ENCODE data around the gene RAB13. TPM values are rescaled to one million over a fixed set of nuclear protein-coding genes. Genes with fewer than 3 reads are reported as not detected.

RAB13 gene
- total RNA-seq, 1 experiment from 2014 or later: 42.3 TPM

- DNase-seq (no peak), ATAC-seq (no peak)
- intact Hi-C loops (cut with micrococcal nuclease): no loop called here
- H3K4me3 ChIP-seq (ENCODE audit: low read length): peak overlapping the region; percentile 94
- H2AFZ ChIP-seq (ENCODE audit: low read length): no peak overlapping the region
- H3K9me2 ChIP-seq (replicated peaks; ENCODE audit: low read length): no peaks in the 10 kb centered on the region
- H3K27me3 ChIP-seq (ENCODE audit: low read length): no peaks in the 10 kb centered on the region
- H3K79me2 ChIP-seq (ENCODE audit: low read length): peaks cover 24% of the 10 kb centered on the region
- TF ChIP-seq, protein P1, sequence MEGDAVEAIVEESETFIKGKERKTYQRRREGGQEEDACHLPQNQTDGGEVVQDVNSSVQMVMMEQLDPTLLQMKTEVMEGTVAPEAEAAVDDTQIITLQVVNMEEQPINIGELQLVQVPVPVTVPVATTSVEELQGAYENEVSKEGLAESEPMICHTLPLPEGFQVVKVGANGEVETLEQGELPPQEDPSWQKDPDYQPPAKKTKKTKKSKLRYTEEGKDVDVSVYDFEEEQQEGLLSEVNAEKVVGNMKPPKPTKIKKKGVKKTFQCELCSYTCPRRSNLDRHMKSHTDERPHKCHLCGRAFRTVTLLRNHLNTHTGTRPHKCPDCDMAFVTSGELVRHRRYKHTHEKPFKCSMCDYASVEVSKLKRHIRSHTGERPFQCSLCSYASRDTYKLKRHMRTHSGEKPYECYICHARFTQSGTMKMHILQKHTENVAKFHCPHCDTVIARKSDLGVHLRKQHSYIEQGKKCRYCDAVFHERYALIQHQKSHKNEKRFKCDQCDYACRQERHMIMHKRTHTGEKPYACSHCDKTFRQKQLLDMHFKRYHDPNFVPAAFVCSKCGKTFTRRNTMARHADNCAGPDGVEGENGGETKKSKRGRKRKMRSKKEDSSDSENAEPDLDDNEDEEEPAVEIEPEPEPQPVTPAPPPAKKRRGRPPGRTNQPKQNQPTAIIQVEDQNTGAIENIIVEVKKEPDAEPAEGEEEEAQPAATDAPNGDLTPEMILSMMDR (conservative IDR thresholded peaks at IDR 0.05; ENCODE audit: low read depth, low read length): no peak
- no peak for TF ChIP-seq EZH2phosphoT487 (IDR thresholded peaks at IDR 0.05; ENCODE audit: borderline replicate concordance, low read length)
- no peak for TF ChIP-seq EZH2 (IDR thresholded peaks at IDR 0.05; ENCODE audit: low read length, unreplicated experiment)
- H3K36me3 ChIP-seq (ENCODE audit: low read depth, low read length): peaks cover 27% of the 10 kb centered on the region
- ChIA-PET CTCF (no interaction called here), POLR2A (ENCODE audit: unreplicated experiment) (interaction anchor here (0.5 to 0.6 kb wide), 2 partner anchors 206 to 332 kb away, joined by 3 to 6 read pairs; no protein-coding TSS in a partner anchor)
- H3K4me2 ChIP-seq (ENCODE audit: low read length): peak overlapping the region; percentile 83
- H4K20me1 ChIP-seq (ENCODE audit: low read length): peaks cover 17% of the 10 kb centered on the region
- H3K9me3 ChIP-seq (ENCODE audit: low read length): no peaks in the 10 kb centered on the region
- peaks cover 17% of the 10 kb centered on the region for H3F3A ChIP-seq (ENCODE audit: low read length, unreplicated experiment)
- peak overlapping the region; percentile 95 for H3K9ac ChIP-seq (ENCODE audit: low read length)
- BruUV-seq (replicated peaks): TSS peak; percentile 80
- H3K4me1 ChIP-seq (ENCODE audit: insufficient read depth, low read length): peaks cover 18% of the 10 kb centered on the region
- H3K27ac ChIP-seq (ENCODE audit: low read length): peak overlapping the region; percentile 69
Measured at GRCh38 chr1:153991151-153991630, 5.1 kb upstream of the RAB13 start.

GRCh38 chr1:153990468-153991150 lies 4.5 kb upstream of the RAB13 start, which contains the start of gene RPS27:
RPS27 (plus strand) TSS chr1:153990762; CDS start chr1:153990797, 35 bp downstream.
- ATAC-seq (peak; percentile 36), DNase-seq (peak; percentile 99)
- Histone ChIP-seq H3K4me2 (ENCODE audit: low read length) (peak within 1 kb of the TSS; percentile 83), H3K27ac (ENCODE audit: low read length) (peak within 1 kb of the TSS; percentile 69), H3F3A (ENCODE audit: low read length, unreplicated experiment) (peaks cover 17% of the 10 kb centered on the region), H3K4me1 (ENCODE audit: insufficient read depth, low read length) (peaks cover 19% of the 10 kb centered on the region), H3K9ac (ENCODE audit: low read length) (peak within 1 kb of the TSS; percentile 95), H3K9me2 (replicated peaks; ENCODE audit: low read length) (no peaks in the 10 kb centered on the region), H3K4me3 (ENCODE audit: low read length) (peak within 1 kb of the TSS; percentile 94), H3K36me3 (ENCODE audit: low read depth, low read length) (peaks cover 27% of the 10 kb centered on the region), H3K79me2 (ENCODE audit: low read length) (peaks cover 28% of the 10 kb centered on the region), H4K20me1 (ENCODE audit: low read length) (peaks cover 17% of the 10 kb centered on the region), H2AFZ (ENCODE audit: low read length) (peak within 1 kb of the TSS; percentile 78), H3K9me3 (ENCODE audit: low read length) (no peaks in the 10 kb centered on the region), H3K27me3 (ENCODE audit: low read length) (no peaks in the 10 kb centered on the region)
- ChIA-PET CTCF (no interaction called here), POLR2A (ENCODE audit: unreplicated experiment) (interaction anchor here (0.5 to 0.7 kb wide), 11 partner anchors 9 to 331 kb away, joined by 3 to 11 read pairs (median 5); partner anchors contain the start of genes CREB3L4, CRTC2 and JTB)
- TF ChIP-seq EZH2phosphoT487 (IDR thresholded peaks at IDR 0.05; ENCODE audit: borderline replicate concordance, low read length): no peak
- no peak for TF ChIP-seq EZH2 (IDR thresholded peaks at IDR 0.05; ENCODE audit: low read length, unreplicated experiment)
- TF ChIP-seq, protein P1 (conservative IDR thresholded peaks at IDR 0.05; ENCODE audit: low read depth, low read length): no peak
- intact Hi-C loops (cut with micrococcal nuclease): no loop called here
- BruUV-seq (replicated peaks): no TSS peak

Data from PC-3 (cell line).